GM10847 (cell line): ENCODE measurements around the gene ERVFRD-1.

Source experiments
- POLR2A ChIP-seq: IDR thresholded peaks from 2 replicates; pipeline ENCODE4 v1.6.1; 2011; ENCODE audit not compliant: insufficient read length; ENCODE audit errors: extremely low read depth

Gene ERVFRD-1

GRCh38 chr6:11136809-11137208 is 25.3 kb upstream of the ERVFRD-1 start:
- TF ChIP-seq POLR2A: no peak

GRCh38 chr6:11133281-11133680 is 21.8 kb upstream of the ERVFRD-1 start:
- TF ChIP-seq POLR2A: no peak

- no peak for TF ChIP-seq POLR2A
Measured at GRCh38 chr6:11132194-11132888, 20.8 kb upstream of the ERVFRD-1 start.

- TF ChIP-seq POLR2A: no peak
Measured at GRCh38 chr6:11130605-11131004, 19.1 kb upstream of the ERVFRD-1 start.

- no peak for TF ChIP-seq POLR2A
Measured at GRCh38 chr6:11129908-11130565, 18.5 kb upstream of the ERVFRD-1 start.

- no peak for TF ChIP-seq POLR2A
Measured at GRCh38 chr6:11128608-11129007, 17.1 kb upstream of the ERVFRD-1 start.

- TF ChIP-seq POLR2A: no peak
Measured at GRCh38 chr6:11126876-11127275, 15.4 kb upstream of the ERVFRD-1 start.

GRCh38 chr6:11123978-11124377 is 12.5 kb upstream of the ERVFRD-1 start:
- TF ChIP-seq POLR2A: no peak

GRCh38 chr6:11122380-11122779 is 10.9 kb upstream of the ERVFRD-1 start:
- TF ChIP-seq POLR2A: no peak

GRCh38 chr6:11121851-11122250 is 10.3 kb upstream of the ERVFRD-1 start:
- TF ChIP-seq POLR2A: no peak

- TF ChIP-seq POLR2A: no peak
Measured at GRCh38 chr6:11120271-11121005, 8.9 kb upstream of the ERVFRD-1 start.

GRCh38 chr6:11113038-11113437 is 1.5 kb upstream of the ERVFRD-1 start:
- no peak for TF ChIP-seq POLR2A

GRCh38 chr6:11111769-11112437 is 378 bp upstream of the ERVFRD-1 start:
- TF ChIP-seq POLR2A: no peak

- no peak for TF ChIP-seq POLR2A
Measured at GRCh38 chr6:11108726-11109125, 2.8 kb downstream of the ERVFRD-1 start.

GRCh38 chr6:11103065-11103464 is 8.5 kb downstream of the ERVFRD-1 start:
- TF ChIP-seq POLR2A: no peak

- TF ChIP-seq POLR2A: no peak
Measured at GRCh38 chr6:11101417-11101816, 10.1 kb downstream of the ERVFRD-1 start.

- no peak for TF ChIP-seq POLR2A
Measured at GRCh38 chr6:11098004-11098403, 13.5 kb downstream of the ERVFRD-1 start.
